Adrenal gland (tissue), 5 donors: ENCODE measurements around the gene CUTA.

Experiments used
- POLR2A ChIP-seq, 2 donors: fragments of 450-650 bp; IDR thresholded peaks; one replicate each; pipeline ENCODE4 v1.6.1; 2017; ENCODE audit warnings: antibody characterized with exemption in 2 of 2, mild to moderate bottlenecking in 2 of 2, moderate library complexity in 1 of 2
- TF ChIP-seq, protein P1 (sequence below), 6 experiments: fragments of 450-650 bp in 4 of 6; fragments of 200-600 bp in 2 of 6; sonication (generic) in 1 of 6; IDR thresholded peaks; 1 replicate in 5 of 6; 2 replicates in 1 of 6; pipeline versions ENCODE4 v1.5.1 to v1.8.0; 2016 to 2021; ENCODE audit warnings: antibody characterized with exemption in 6 of 6, mild to moderate bottlenecking in 2 of 6, moderate library complexity in 1 of 6
- donor health status: DM: no; HTN: no; CAD: no.

DNA sequence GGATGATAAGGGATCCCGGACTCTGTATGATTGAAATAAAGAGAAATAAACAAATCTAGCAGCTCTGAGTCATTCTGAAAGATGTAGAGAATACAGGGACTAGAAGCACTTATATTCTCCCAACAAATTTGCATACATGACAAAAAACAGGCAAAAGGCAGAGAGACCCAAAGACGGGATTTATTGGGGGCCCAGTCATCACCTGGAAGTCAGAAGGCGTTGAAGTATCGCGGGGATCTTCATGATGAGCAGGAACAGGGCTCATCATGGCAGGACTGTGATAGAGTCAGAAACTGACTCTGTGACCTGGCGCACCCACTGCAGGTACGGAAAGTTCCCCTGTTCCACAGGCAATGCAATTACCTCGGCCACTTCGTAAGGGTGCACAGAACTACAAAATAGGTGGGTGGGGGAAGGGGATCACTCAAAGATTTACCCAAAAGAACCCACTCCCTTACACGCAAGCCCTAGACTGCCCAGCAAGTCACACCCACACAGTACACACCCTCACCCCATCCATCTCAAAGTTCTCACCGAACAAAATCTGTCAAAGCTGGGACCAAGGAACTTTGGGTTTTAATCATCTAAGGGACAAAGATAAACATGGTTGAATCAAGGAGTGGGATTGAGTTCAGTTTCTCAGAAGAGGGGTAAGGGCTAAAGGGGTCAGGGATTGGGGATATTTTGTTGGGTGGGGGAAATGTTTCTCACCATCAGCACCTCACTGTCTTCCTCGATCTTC is 1.4 kb downstream of the CUTA start:
- TF ChIP-seq, protein P1, sequence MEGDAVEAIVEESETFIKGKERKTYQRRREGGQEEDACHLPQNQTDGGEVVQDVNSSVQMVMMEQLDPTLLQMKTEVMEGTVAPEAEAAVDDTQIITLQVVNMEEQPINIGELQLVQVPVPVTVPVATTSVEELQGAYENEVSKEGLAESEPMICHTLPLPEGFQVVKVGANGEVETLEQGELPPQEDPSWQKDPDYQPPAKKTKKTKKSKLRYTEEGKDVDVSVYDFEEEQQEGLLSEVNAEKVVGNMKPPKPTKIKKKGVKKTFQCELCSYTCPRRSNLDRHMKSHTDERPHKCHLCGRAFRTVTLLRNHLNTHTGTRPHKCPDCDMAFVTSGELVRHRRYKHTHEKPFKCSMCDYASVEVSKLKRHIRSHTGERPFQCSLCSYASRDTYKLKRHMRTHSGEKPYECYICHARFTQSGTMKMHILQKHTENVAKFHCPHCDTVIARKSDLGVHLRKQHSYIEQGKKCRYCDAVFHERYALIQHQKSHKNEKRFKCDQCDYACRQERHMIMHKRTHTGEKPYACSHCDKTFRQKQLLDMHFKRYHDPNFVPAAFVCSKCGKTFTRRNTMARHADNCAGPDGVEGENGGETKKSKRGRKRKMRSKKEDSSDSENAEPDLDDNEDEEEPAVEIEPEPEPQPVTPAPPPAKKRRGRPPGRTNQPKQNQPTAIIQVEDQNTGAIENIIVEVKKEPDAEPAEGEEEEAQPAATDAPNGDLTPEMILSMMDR (IDR thresholded peaks at IDR 0.05), result no peak
- TF ChIP-seq POLR2A (IDR thresholded peaks at IDR 0.05), result no peak
